CD4-positive, alpha-beta T cell treated with Interferon gamma for 1 hour (primary cell): ENCODE results near the gene EMP2.
A peak's percentile ranks its signal among the peaks of the same experiment; 100 is the strongest.
"Not testable (repeated sequence)": the region's sequence is repeated elsewhere in the genome, so short reads cannot be mapped to it uniquely, and the experiment has no call there.

Experiments used
- DNase-seq: peaks from one replicate; pipeline ENCODE4 v3.0.0-alpha.2; 2020

Gene EMP2

DNA sequence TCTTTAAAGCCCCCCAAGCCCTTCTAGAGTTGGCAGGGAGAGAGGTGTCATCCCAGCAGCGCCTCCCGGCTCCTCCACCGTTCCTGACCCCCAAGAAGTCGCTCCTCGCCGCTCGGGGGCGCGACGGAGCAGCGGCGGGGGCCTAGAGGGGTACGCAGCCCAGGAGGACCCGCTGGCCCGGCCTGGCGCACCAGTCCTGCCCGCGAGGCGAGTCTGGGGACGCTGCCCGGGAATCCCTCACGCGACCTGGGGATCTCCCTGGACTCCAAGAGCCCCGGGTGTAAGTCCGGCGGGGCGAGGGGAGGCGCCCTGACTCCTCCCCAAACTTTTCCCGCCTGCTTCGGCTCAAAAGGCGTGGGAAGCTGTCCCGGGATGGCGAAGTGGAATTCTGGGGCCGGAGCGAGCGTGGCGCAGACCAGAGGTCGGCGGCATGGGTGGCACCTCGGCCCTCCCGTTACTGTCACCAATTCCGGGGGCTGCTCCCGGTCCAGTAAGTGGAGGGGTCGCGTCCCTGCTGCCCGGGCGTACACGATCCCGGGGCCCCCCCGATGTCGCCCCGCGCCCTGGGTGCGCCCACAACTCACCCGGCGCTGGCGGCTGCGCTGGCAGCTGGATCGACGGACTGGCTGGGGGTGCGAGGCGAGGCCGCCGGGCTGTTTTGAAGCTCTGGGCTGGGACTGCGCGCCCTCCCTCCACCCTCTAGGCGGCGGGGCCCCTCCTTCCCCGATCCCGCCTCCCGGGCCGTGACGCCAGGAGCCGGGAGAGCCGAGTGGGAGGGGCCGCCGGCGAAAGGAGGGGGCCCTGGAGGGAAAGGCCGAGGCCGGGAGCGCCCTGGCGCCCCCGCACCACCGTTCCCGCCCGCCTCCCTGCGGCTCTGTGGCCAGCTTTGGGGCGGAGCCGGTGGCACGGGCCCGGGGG, at the start of gene EMP2:
Gene EMP2 (minus strand): TSS at position 634 of the 918 bp plus-strand sequence. CDS start 32,981 bp downstream, outside the sequence.
- no peak for DNase-seq

- no peak for DNase-seq
Observed at GRCh38 chr16:10629592-10629963, 49.2 kb upstream of the EMP2 start.

- no peak for DNase-seq
Observed at GRCh38 chr16:10625595-10626357, 45.4 kb upstream of the EMP2 start.

- DNase-seq = no peak
Observed at GRCh38 chr16:10624527-10624926, 44.1 kb upstream of the EMP2 start.

DNA sequence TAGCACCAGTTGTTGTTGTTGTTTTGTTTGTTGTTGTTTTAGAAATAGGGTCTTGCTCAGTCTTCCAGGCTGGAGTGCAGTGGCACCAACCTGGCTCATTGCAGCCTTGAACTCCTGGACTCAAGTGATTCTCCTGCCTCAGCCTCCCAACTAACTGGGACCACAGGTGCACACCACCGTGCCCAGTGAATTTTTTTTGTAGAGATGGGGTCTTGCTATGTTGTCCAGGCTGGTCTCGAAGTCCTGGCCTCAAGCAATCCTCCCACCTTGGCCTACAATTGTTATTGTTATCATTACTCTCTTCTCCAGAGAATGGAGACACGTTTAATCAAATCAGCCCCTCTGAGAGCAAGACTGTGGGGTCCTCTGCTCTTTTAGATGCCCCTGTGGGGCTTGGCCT, 42.7 kb upstream of the EMP2 start:
- no peak for DNase-seq

GRCh38 chr16:10622036-10622921, 41.9 kb upstream of the EMP2 start:
- no peak for DNase-seq

- not testable (repeated sequence) for DNase-seq
Observed at GRCh38 chr16:10621216-10621949, 41.0 kb upstream of the EMP2 start.

DNA sequence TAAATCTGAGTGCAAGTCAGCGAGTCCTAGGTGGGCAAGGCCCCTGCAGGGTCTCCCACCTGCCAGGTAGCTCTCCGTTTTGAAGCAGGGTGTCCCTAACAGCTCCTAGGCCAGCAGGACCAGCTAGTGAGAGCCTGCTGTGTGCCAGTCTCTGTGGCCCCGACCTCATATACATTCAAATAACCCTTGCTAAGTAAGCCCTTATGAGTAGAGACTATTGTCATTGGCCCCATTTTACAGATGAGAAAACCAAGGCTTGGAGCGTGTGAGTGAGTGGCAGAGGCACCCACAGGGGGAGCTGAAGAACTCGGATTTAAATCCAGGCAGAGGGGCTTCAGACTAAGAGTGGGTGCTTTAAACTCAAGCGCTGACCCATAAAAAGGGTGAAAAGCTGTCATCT, 39.7 kb upstream of the EMP2 start:
- no peak for DNase-seq

GRCh38 chr16:10619271-10619849, 39.0 kb upstream of the EMP2 start:
- peak; percentile 14 for DNase-seq

- no peak for DNase-seq
Observed at GRCh38 chr16:10618710-10619209, 38.4 kb upstream of the EMP2 start.

DNA sequence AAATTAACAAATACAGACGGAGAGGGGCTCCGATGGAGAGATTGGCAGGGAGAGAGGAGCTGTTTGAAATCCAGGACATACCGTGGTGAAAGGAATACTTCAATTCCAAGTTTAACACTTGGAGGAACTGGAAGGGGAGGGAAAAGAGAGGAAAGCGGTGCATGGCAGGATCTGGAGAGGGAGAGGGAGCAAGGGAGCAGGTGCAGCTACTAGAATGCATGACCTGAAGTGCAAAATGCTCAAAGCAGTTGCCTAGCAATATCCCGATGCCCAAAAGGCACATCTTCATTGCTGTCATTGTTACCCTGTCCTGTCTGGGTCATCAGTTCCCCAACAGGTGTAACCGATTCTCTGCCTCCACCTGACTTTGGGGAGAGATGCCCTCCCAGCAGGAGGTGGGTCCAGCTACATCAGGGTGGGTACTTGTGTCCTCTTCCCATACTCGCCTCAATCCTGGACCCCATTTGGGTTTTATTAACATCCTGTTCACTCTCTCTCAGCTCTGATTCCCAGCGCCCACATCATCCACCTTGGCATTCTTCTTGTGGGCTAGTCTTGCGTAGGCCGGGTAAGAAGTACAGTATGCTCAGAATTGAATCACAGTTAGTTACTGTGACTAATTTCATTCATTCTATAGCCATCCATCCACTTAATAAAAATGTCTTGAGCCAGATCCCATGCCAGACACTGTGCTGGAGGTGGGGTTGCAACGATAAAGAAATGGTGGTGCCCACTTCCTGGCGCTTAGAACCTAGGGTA, 37.4 kb upstream of the EMP2 start:
- no peak for DNase-seq

GRCh38 chr16:10616756-10617640, 36.6 kb upstream of the EMP2 start:
- no peak for DNase-seq

- DNase-seq = no peak
Observed at GRCh38 chr16:10616419-10616755, 36.0 kb upstream of the EMP2 start.

DNA sequence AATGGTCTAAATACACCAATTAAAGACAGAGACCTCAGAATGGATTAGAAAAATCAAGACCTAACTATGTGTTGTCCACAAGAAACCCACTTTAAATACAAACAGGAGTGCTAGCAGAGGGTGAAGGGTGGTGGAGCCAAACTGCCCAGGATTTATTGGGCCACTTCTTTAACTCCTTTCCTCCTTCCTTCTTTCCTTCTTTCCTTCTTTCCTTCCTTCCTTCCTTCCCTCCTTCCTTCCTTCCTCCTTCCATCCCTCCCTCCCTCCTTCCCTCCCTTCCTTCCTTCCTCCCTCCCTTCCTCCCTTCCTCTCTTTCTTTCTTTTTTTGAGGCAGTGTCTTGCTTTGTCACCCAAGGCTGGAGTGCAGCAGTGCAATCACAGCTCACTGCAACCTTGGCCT, 34.3 kb upstream of the EMP2 start:
- DNase-seq = no peak

DNA sequence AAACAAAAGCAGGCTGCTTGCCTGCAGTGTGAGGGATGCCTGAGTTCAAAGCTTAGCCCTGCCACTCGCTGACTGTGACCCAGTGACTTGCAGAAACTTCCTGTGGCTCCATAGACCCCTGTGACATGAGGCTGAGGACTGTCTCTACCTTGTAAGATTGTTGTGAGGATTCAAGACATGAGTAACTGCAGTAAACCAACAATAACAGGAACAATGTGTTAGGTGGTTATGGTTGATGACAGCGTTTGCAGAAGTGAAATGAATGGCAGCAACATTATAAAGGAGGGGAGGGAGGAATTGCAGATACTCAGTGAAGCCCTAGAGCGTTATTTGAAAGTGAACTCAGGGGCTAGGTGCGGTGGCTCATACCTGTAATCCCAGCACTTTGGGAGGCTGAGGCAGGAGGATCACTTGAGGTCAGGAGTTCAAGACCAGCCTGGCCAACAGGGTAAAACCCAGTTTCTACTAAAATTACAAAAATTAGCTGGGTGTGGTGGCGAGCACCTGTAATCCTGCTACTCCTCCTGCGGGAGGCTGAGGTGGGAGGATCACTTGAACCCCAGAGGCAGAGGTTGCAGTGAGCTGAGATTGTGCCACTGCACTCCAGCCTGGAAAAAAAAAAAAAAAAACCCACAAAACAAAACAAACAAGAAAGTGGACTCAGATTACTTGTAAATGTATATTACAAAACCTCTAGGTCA, 33.5 kb upstream of the EMP2 start:
- no peak for DNase-seq

DNA sequence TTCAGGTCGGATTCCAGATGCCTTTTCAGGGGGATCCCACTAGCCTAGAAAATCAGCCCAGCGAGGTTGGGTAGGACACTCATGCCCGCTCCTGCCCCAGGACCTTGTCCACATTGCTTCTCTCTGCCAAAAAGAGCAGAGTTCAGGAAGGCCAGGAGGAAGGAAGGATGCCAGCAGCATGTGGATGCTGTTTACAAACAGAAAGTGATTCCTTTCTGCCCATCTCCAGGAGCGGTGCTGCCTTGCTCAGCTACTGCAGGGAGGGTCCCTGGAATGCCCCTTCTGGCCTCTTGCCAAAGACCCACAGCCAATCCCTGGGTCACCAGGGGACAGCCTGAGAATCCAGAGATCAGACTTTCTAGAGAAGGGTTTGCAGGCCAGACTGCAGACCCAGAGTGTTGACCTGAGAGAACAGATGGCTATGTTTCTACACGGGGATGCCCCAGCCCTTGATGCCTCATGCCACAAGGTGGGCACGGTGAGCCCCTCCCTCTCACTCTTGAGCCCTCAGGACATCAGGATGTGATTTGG, 32.3 kb upstream of the EMP2 start:
- DNase-seq = no peak

DNA sequence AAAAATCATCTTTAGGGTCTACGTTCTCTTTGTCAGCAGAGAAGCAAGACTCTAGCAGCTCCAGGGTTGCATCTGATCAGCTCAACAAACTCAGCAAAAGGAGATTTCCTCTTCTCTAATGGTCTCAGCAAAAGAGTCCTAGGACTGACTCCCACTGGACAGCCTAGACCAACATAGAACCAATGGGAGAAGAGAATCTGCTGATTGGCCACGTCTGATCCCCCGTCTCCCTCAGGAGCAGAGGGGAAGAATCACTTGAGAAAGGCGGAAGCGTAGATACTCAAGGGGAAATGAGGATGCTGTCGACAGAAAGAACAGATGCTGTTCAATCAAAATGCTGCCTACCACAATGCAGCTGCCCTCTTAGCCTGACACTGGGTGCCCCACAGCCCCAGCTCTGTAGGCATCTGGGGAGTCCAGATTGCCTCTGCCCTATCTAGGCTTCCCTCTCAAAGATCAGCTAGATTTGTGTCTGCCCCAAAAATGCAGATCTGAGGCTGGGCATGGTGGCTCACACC, 31.5 kb upstream of the EMP2 start:
- no peak for DNase-seq

DNA sequence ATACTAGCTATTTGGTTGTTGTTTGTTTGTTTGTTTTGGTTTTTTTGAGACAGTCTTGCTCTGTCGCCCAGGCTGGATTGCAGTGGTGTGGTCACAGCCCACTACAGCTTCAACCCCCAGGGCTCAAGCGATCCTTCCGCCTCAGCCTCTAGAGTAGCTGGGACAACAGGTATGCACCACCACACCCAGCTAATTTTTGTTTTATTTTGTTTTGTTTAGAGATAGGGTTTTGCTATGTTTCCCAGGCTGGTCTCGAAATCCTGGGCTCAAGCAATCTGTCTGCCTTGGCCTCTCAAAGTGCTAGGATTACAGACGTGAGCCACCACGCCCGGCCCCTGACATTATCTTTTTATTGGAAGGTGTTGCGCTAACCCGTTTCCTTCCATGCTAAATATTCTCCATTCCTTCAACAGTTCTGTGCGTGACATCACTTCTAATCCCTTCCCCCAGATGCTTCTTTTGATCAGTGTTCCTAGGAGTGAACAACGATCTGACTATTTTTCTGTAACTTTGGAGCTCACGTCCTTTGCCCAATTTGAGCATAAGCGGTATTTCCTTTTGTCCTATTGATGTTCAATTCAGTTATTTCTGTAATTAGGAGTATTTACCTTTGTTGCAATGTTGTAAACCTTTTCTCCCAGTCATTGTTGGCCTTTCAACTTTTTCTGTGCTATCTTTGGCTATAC, 30.2 kb upstream of the EMP2 start:
- DNase-seq = no peak
